Tibial nerve (tissue), 4 donors: ENCODE measurements around the gene MSANTD1. TPM values are rescaled to one million over a fixed set of nuclear protein-coding genes. Genes with fewer than 3 reads are reported as not detected.
A peak's percentile ranks its signal among the peaks of the same experiment; 100 is the strongest.

Source experiments
- DNase-seq, 2 donors: peaks; one replicate each; pipeline ENCODE4 v3.0.0-alpha.2; 2019; ENCODE audit warnings: low spot score in 2 of 2
- H3K27ac ChIP-seq, 4 donors: fragments of 200-600 bp; sonication (generic) in 3 of 4; one replicate each; pipeline ENCODE4 v1.5.1; 2017 to 2019; ENCODE audit warnings: mild to moderate bottlenecking in 1 of 4
- H3K27me3 ChIP-seq, 2 donors: fragments of 200-600 bp; sonication (generic) in 1 of 2; one replicate each; pipeline versions ENCODE4 v1.5.1 to v1.6.0; 2017 to 2019
- H3K36me3 ChIP-seq, 3 donors: fragments of 200-600 bp; sonication (generic); one replicate each; pipeline ENCODE4 v1.5.1; 2018 to 2019
- H3K4me1 ChIP-seq, 4 donors: fragments of 200-600 bp; sonication (generic) in 3 of 4; one replicate each; pipeline ENCODE4 v1.5.1; 2017 to 2019
- H3K4me3 ChIP-seq, 4 donors: fragments of 200-600 bp; sonication (generic) in 3 of 4; one replicate each; pipeline ENCODE4 v1.5.1; 2017 to 2019; ENCODE audit warnings: mild to moderate bottlenecking in 1 of 4, moderate library complexity in 1 of 4
- H3K9me3 ChIP-seq, 4 donors: fragments of 200-600 bp; sonication (generic) in 3 of 4; one replicate each; pipeline ENCODE4 v1.5.1; 2017 to 2019
- CTCF ChIP-seq, 5 experiments: fragments of 200-600 bp in 3 of 5; fragments of 450-650 bp in 2 of 5; sonication (generic) in 3 of 5; IDR thresholded peaks; one replicate each; pipeline ENCODE4 v1.5.1; 2016 to 2019; ENCODE audit warnings: antibody characterized with exemption in 5 of 5, mild to moderate bottlenecking in 3 of 5, moderate library complexity in 2 of 5
- EP300 ChIP-seq, 2 donors: sonication (generic); formaldehyde crosslinking; IDR thresholded peaks; one replicate each; pipeline ENCODE4 v1.6.1; 2017; ENCODE audit warnings: antibody characterized with exemption in 2 of 2, mild to moderate bottlenecking in 1 of 2
- POLR2A ChIP-seq, 2 donors: fragments of 450-650 bp; IDR thresholded peaks; one replicate each; pipeline ENCODE4 v1.6.1; 2017; ENCODE audit warnings: antibody characterized with exemption in 2 of 2, mild to moderate bottlenecking in 2 of 2, moderate library complexity in 2 of 2
- WGBS, 2 donors: methylation state at CpG; one replicate each; pipeline ENCODE4 v1.1.5; 2018; 5-methylcytosine and 5-hydroxymethylcytosine counted together
- total RNA-seq, 4 donors: library from RNA; depleted of rRNA; stranded (reverse); fragments of >200 nt; gene quantifications; one replicate each; pipeline ENCODE4 v1.1.0, GENCODE V29; 2016

The MSANTD1 gene
- total RNA-seq, 4 donors from 2014 or later, result 1.2 to 2.0 (median 1.4) TPM

GRCh38 chr4:3254302-3255131 lies 5.6 kb downstream of the MSANTD1 start:
- TF ChIP-seq POLR2A (IDR thresholded peaks at IDR 0.05) (no peak), EP300 (IDR thresholded peaks at IDR 0.05) (no peak), CTCF (IDR thresholded peaks at IDR 0.05) (no peak)
- peak in 1 of 2 donors; percentile 3 for DNase-seq
- no peaks in the 10 kb centered on the region for H3K27me3 ChIP-seq
- no peak overlapping the region for H3K4me3 ChIP-seq
- H3K9me3 ChIP-seq, result no peaks in the 10 kb centered on the region
- H3K36me3 ChIP-seq, result peaks cover 0 to 52% (median 0%) of the 10 kb centered on the region in 3 donors
- H3K4me1 ChIP-seq, result no peaks in the 10 kb centered on the region
- 89 to 90% methylated on average over 12 to 14 of the region's 14 CpGs for WGBS, 2 donors
- no peak overlapping the region for H3K27ac ChIP-seq

DNA sequence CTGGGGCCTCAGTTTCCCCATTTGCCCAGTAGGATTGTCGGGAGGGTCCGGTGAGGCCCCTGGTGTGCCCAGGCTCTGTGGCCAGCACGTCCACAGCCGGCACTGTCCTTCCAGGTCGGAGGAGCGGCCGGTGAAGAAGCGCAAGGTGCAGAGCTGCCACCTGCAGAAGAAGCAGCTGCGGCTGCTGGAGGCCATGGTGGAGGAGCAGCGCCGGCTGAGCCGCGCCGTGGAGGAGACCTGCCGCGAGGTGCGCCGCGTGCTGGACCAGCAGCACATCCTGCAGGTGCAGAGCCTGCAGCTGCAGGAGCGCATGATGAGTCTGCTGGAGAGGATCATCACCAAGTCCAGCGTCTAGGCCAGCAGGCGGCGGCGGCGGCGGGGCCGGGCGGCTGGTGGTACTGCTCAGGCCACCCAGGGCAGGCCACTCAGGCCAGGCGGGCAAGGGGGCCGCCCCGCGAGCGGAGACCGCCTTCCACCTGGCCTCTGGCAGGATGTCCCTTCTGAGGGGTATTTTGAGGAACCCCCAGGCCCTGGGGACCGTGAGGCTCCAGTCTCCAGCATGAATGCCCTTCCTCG lies 6.7 kb downstream of the MSANTD1 start:
- peak in 1 of 2 donors; percentile 4 for DNase-seq
- no peaks in the 10 kb centered on the region for H3K4me1 ChIP-seq
- 95 to 97% methylated on average over 21 to 34 of the region's 36 CpGs for WGBS, 2 donors
- H3K27ac ChIP-seq, result no peak overlapping the region
- H3K9me3 ChIP-seq, result no peaks in the 10 kb centered on the region
- H3K27me3 ChIP-seq, result no peaks in the 10 kb centered on the region
- H3K36me3 ChIP-seq, result peaks cover 0 to 52% (median 0%) of the 10 kb centered on the region in 3 donors
- H3K4me3 ChIP-seq, result no peak overlapping the region
- TF ChIP-seq POLR2A (IDR thresholded peaks at IDR 0.05) (no peak), EP300 (IDR thresholded peaks at IDR 0.05) (no peak), CTCF (IDR thresholded peaks at IDR 0.05) (no peak)

GRCh38 chr4:3256230-3257102 lies 7.5 kb downstream of the MSANTD1 start:
- H3K9me3 ChIP-seq, result no peaks in the 10 kb centered on the region
- DNase-seq, result peak in 1 of 2 donors; percentile 5
- H3K4me1 ChIP-seq, result no peaks in the 10 kb centered on the region
- peaks cover 0 to 47% (median 0%) of the 10 kb centered on the region in 3 donors for H3K36me3 ChIP-seq
- no peaks in the 10 kb centered on the region for H3K27me3 ChIP-seq
- WGBS, 2 donors, result 87% methylated on average over 21 of the region's 21 CpGs
- H3K4me3 ChIP-seq, result no peak overlapping the region
- H3K27ac ChIP-seq, result no peak overlapping the region
- TF ChIP-seq POLR2A (IDR thresholded peaks at IDR 0.05), result no peak
- TF ChIP-seq CTCF (IDR thresholded peaks at IDR 0.05), result no peak
- TF ChIP-seq EP300 (IDR thresholded peaks at IDR 0.05), result no peak

DNA sequence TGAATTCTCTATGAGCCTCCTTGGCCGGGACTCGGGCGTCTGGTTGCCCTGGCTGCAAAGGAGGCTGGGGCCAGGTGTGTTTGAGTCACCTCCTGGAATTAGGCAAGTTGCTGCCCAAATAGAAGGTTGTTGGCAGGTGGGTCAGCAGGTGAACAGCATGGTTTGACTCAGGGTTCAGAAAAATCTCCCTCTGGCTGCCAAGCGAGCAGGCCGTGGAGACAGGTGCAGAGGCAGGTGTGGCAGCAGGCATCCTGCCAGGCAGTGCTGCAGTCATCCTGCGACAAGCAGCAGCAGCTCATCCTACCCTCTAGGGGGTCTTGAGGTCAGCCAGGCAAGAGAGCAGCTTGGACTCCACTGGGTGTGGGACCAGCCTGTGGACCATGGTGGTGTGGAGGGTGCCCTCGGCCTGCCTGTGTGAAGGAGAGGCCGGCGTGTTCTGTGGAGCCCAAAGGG lies 8.2 kb downstream of the MSANTD1 start:
- TF ChIP-seq EP300 (IDR thresholded peaks at IDR 0.05), result no peak
- TF ChIP-seq CTCF (IDR thresholded peaks at IDR 0.05), result no peak
- TF ChIP-seq POLR2A (IDR thresholded peaks at IDR 0.05), result no peak
- Histone ChIP-seq H3K4me3 (no peak overlapping the region), H3K9me3 (no peaks in the 10 kb centered on the region), H3K27ac (no peak overlapping the region), H3K36me3 (peaks cover 0 to 47% (median 0%) of the 10 kb centered on the region in 3 donors), H3K27me3 (no peaks in the 10 kb centered on the region), H3K4me1 (no peaks in the 10 kb centered on the region)
- DNase-seq, result peak in 1 of 2 donors; percentile 3
- 89 to 96% methylated on average over 9 of the region's 9 CpGs for WGBS, 2 donors
